Activated CD4-positive, alpha-beta T cell treated with anti-CD3 and anti-CD28 coated beads for 48 hours (primary cell): ENCODE data around the gene PDS5B.
A peak's percentile ranks its signal among the peaks of the same experiment; 100 is the strongest.
"Not testable (repeated sequence)": the region's sequence is repeated elsewhere in the genome, so short reads cannot be mapped to it uniquely, and the experiment has no call there.

Experiments used
- DNase-seq: peaks from one replicate; pipeline ENCODE4 v3.0.0-alpha.2; 2020

Gene PDS5B

GRCh38 chr13:32660227-32660626 is 74.0 kb downstream of the PDS5B start:
- DNase-seq: no peak

- DNase-seq: no peak
Observed at GRCh38 chr13:32661685-32662084, 75.4 kb downstream of the PDS5B start.

GRCh38 chr13:32663660-32664059 is 77.4 kb downstream of the PDS5B start:
- DNase-seq: no peak

- DNase-seq: no peak
Observed at GRCh38 chr13:32666990-32667571, 80.8 kb downstream of the PDS5B start.

GRCh38 chr13:32669030-32669646 is 82.9 kb downstream of the PDS5B start:
- DNase-seq: no peak

GRCh38 chr13:32674503-32674902 is 88.3 kb downstream of the PDS5B start:
- no peak for DNase-seq

GRCh38 chr13:32676242-32676641 is 90.0 kb downstream of the PDS5B start:
- no peak for DNase-seq

GRCh38 chr13:32682130-32682529 is 95.9 kb downstream of the PDS5B start:
- no peak for DNase-seq

GRCh38 chr13:32682740-32683139 is 96.5 kb downstream of the PDS5B start:
- DNase-seq: no peak

- no peak for DNase-seq
Observed at GRCh38 chr13:32687275-32687674, 101.0 kb downstream of the PDS5B start.

GRCh38 chr13:32695602-32696250 is 109.5 kb downstream of the PDS5B start:
- DNase-seq: no peak

GRCh38 chr13:32707471-32707870 is 121.2 kb downstream of the PDS5B start:
- DNase-seq: no peak

GRCh38 chr13:32713397-32713796 is 127.1 kb downstream of the PDS5B start:
- no peak for DNase-seq

- DNase-seq: not testable (repeated sequence)
Observed at GRCh38 chr13:32716201-32716600, 129.9 kb downstream of the PDS5B start.

GRCh38 chr13:32720026-32720425 is 133.8 kb downstream of the PDS5B start:
- no peak for DNase-seq

GRCh38 chr13:32721131-32722034 is 135.1 kb downstream of the PDS5B start:
- not testable (repeated sequence) for DNase-seq

- DNase-seq: no peak
Observed at GRCh38 chr13:32722340-32722739, 136.1 kb downstream of the PDS5B start.

- DNase-seq: no peak
Observed at GRCh38 chr13:32723987-32724386, 137.7 kb downstream of the PDS5B start.

GRCh38 chr13:32726374-32727037 is 140.3 kb downstream of the PDS5B start:
- no peak for DNase-seq

GRCh38 chr13:32728327-32728726 is 142.1 kb downstream of the PDS5B start:
- DNase-seq: no peak

GRCh38 chr13:32729097-32729496 is 142.8 kb downstream of the PDS5B start:
- DNase-seq: not testable (repeated sequence)

GRCh38 chr13:32731074-32731473 is 144.8 kb downstream of the PDS5B start:
- DNase-seq: no peak

- DNase-seq: peak; percentile 18
Observed at GRCh38 chr13:32731576-32731975, 145.3 kb downstream of the PDS5B start.
